GM21717 (cell line): ENCODE results near the gene RBMS3.
A peak's percentile ranks its signal among the peaks of the same experiment; 100 is the strongest.
"Not testable (repeated sequence)": the region's sequence is repeated elsewhere in the genome, so short reads cannot be mapped to it uniquely, and the experiment has no call there.

Experiments
- ATAC-seq: cut with Tn5 transposase; IDR thresholded peaks from one replicate; pipeline ENCODE4 v1.9.1; 2021; ENCODE audit warnings: mild to moderate bottlenecking, moderate library complexity; ENCODE audit not compliant: unreplicated experiment

Gene RBMS3

GRCh38 chr3:29280404-29281093, at the start of gene RBMS3:
Gene RBMS3 (plus strand): TSS chr3:29281071.
- peak; percentile 35 for ATAC-seq

- ATAC-seq, result not testable (repeated sequence)
Measured at GRCh38 chr3:29233126-29233525, 47.7 kb upstream of the RBMS3 start.

- no peak for ATAC-seq
Measured at GRCh38 chr3:29236146-29236840, 44.6 kb upstream of the RBMS3 start.

- ATAC-seq, result no peak
Measured at GRCh38 chr3:29239376-29239775, 41.5 kb upstream of the RBMS3 start.

GRCh38 chr3:29240248-29240647, 40.6 kb upstream of the RBMS3 start:
- ATAC-seq, result no peak

- ATAC-seq, result no peak
Measured at GRCh38 chr3:29240887-29241286, 40.0 kb upstream of the RBMS3 start.

GRCh38 chr3:29241855-29242254, 39.0 kb upstream of the RBMS3 start:
- ATAC-seq, result no peak

GRCh38 chr3:29242296-29242695, 38.6 kb upstream of the RBMS3 start:
- no peak for ATAC-seq

GRCh38 chr3:29245441-29245840, 35.4 kb upstream of the RBMS3 start:
- no peak for ATAC-seq

- ATAC-seq, result no peak
Measured at GRCh38 chr3:29247088-29247745, 33.7 kb upstream of the RBMS3 start.

- no peak for ATAC-seq
Measured at GRCh38 chr3:29249829-29250345, 31.0 kb upstream of the RBMS3 start.

GRCh38 chr3:29255854-29256696, 24.8 kb upstream of the RBMS3 start:
- peak; percentile 56 for ATAC-seq

- ATAC-seq, result no peak
Measured at GRCh38 chr3:29258161-29258560, 22.7 kb upstream of the RBMS3 start.

- no peak for ATAC-seq
Measured at GRCh38 chr3:29261119-29261518, 19.8 kb upstream of the RBMS3 start.

- no peak for ATAC-seq
Measured at GRCh38 chr3:29263476-29263875, 17.4 kb upstream of the RBMS3 start.

- ATAC-seq, result no peak
Measured at GRCh38 chr3:29265509-29266072, 15.3 kb upstream of the RBMS3 start.

GRCh38 chr3:29267226-29267625, 13.6 kb upstream of the RBMS3 start:
- ATAC-seq, result no peak

GRCh38 chr3:29268651-29269050, 12.2 kb upstream of the RBMS3 start:
- ATAC-seq, result no peak

- ATAC-seq, result no peak
Measured at GRCh38 chr3:29270752-29271151, 10.1 kb upstream of the RBMS3 start.

GRCh38 chr3:29271475-29271874, 9.4 kb upstream of the RBMS3 start:
- ATAC-seq, result no peak

GRCh38 chr3:29274667-29275066, 6.2 kb upstream of the RBMS3 start:
- ATAC-seq, result no peak
